ENCODE data around the gene SNX33.

GRCh38 chr15:75675579-75676404 lies 28.1 kb downstream of the SNX33 start:
- no peak for TF ChIP-seq PATZ1 (CRISPR knock-in tag; IDR thresholded peaks at IDR 0.05; ENCODE audit: borderline replicate concordance)
- no peak for TF ChIP-seq SNAI2 (CRISPR knock-in tag; IDR thresholded peaks at IDR 0.05)
- no peak for TF ChIP-seq TCF4 (CRISPR knock-in tag; IDR thresholded peaks at IDR 0.05; ENCODE audit: borderline replicate concordance)
- TF ChIP-seq ZFP30 (CRISPR knock-in tag; IDR thresholded peaks at IDR 0.05): no peak
- no peak for TF ChIP-seq CSDC2 (CRISPR knock-in tag; IDR thresholded peaks at IDR 0.05)
- no peak for TF ChIP-seq ISL1 (CRISPR knock-in tag; IDR thresholded peaks at IDR 0.05)
- TF ChIP-seq, protein P1, sequence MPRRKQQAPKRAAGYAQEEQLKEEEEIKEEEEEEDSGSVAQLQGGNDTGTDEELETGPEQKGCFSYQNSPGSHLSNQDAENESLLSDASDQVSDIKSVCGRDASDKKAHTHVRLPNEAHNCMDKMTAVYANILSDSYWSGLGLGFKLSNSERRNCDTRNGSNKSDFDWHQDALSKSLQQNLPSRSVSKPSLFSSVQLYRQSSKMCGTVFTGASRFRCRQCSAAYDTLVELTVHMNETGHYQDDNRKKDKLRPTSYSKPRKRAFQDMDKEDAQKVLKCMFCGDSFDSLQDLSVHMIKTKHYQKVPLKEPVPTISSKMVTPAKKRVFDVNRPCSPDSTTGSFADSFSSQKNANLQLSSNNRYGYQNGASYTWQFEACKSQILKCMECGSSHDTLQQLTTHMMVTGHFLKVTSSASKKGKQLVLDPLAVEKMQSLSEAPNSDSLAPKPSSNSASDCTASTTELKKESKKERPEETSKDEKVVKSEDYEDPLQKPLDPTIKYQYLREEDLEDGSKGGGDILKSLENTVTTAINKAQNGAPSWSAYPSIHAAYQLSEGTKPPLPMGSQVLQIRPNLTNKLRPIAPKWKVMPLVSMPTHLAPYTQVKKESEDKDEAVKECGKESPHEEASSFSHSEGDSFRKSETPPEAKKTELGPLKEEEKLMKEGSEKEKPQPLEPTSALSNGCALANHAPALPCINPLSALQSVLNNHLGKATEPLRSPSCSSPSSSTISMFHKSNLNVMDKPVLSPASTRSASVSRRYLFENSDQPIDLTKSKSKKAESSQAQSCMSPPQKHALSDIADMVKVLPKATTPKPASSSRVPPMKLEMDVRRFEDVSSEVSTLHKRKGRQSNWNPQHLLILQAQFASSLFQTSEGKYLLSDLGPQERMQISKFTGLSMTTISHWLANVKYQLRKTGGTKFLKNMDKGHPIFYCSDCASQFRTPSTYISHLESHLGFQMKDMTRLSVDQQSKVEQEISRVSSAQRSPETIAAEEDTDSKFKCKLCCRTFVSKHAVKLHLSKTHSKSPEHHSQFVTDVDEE (CRISPR knock-in tag; IDR thresholded peaks at IDR 0.05): no peak
- no peak for TF ChIP-seq ESRRG (CRISPR knock-in tag; IDR thresholded peaks at IDR 0.05)

Measured in SK-N-SH treated with all-trans-retinoic acid at 6 μM for 48 hours (cell line).